H9 (cell line): ENCODE results near the gene DPP10. TPM values are rescaled to one million over a fixed set of nuclear protein-coding genes. Genes with fewer than 3 reads are reported as not detected.

Experiments used
- DNase-seq: peaks from one replicate; pipeline ENCODE4 v3.0.0-alpha.2; 2017
- H2AFZ ChIP-seq: one replicate; pipeline ENCODE4 v1.6.1; 2013; ENCODE audit warnings: mild to moderate bottlenecking, low read length, control low read depth, moderate library complexity
- H2AK5ac ChIP-seq: 2 replicates; pipeline ENCODE4 v1.6.1; 2013; ENCODE audit warnings: low read length, control low read depth, mixed read lengths; ENCODE audit not compliant: insufficient read length
- H2BK120ac ChIP-seq: one replicate; pipeline ENCODE4 v1.6.1; 2013; ENCODE audit warnings: low read depth, mild to moderate bottlenecking, low read length, control low read depth, inconsistent platforms; ENCODE audit not compliant: poor library complexity, severe bottlenecking
- H2BK12ac ChIP-seq: 2 replicates; pipeline ENCODE4 v1.6.1; 2013; ENCODE audit warnings: low read length, control low read depth, mixed read lengths, low read depth; ENCODE audit not compliant: insufficient read length
- H2BK15ac ChIP-seq: 2 replicates; pipeline ENCODE4 v1.6.1; 2013; ENCODE audit warnings: low read depth, low read length, control low read depth
- H2BK20ac ChIP-seq: one replicate; pipeline ENCODE4 v1.6.1; 2013; ENCODE audit warnings: low read depth, mild to moderate bottlenecking, low read length, control low read depth, inconsistent platforms; ENCODE audit not compliant: poor library complexity, severe bottlenecking
- H2BK5ac ChIP-seq: 2 replicates; pipeline ENCODE4 v1.6.1; 2013; ENCODE audit warnings: low read length, control low read depth, mixed read lengths; ENCODE audit not compliant: insufficient read length
- H3K14ac ChIP-seq: 2 replicates; pipeline ENCODE4 v1.6.1; 2013; ENCODE audit warnings: low read length, control low read depth; ENCODE audit not compliant: insufficient read depth
- H3K18ac ChIP-seq: 2 replicates; pipeline ENCODE4 v1.6.1; 2013; ENCODE audit warnings: low read depth, mild to moderate bottlenecking, mixed read lengths, low read length, control low read depth; ENCODE audit not compliant: insufficient read length
- H3K23ac ChIP-seq: 2 replicates; pipeline ENCODE4 v1.6.1; 2013; ENCODE audit warnings: low read length, control low read depth, mixed read lengths, low read depth; ENCODE audit not compliant: insufficient read length
- H3K23me2 ChIP-seq: 2 replicates; pipeline ENCODE4 v1.6.1; 2013; ENCODE audit warnings: low read depth, mild to moderate bottlenecking, mixed read lengths, low read length, control low read depth; ENCODE audit not compliant: insufficient read length, poor library complexity, severe bottlenecking
- H3K27ac ChIP-seq: 2 replicates; pipeline ENCODE4 v1.5.1; 2013; ENCODE audit warnings: low read length, control low read depth, mixed read lengths, low read depth; ENCODE audit not compliant: insufficient read length
- H3K27me3 ChIP-seq: 2 replicates; pipeline ENCODE4 v1.6.1; 2013; ENCODE audit warnings: low read length, control low read depth, inconsistent platforms; ENCODE audit not compliant: insufficient read depth
- H3K4ac ChIP-seq: 2 replicates; pipeline ENCODE4 v1.6.1; 2013; ENCODE audit warnings: low read depth, mild to moderate bottlenecking, control low read depth, inconsistent platforms, low read length, moderate library complexity
- H3K4me1 ChIP-seq: 2 replicates; pipeline ENCODE4 v1.6.1; 2013; ENCODE audit warnings: low read length, control low read depth, inconsistent platforms; ENCODE audit not compliant: insufficient read depth
- H3K4me2 ChIP-seq: 2 replicates; pipeline ENCODE4 v1.6.1; 2013; ENCODE audit warnings: low read length, control low read depth, mixed read lengths; ENCODE audit not compliant: insufficient read length, insufficient read depth
- H3K56ac ChIP-seq: 2 replicates; pipeline ENCODE4 v1.6.1; 2013; ENCODE audit warnings: low read depth, mild to moderate bottlenecking, mixed read lengths, low read length, control low read depth; ENCODE audit not compliant: insufficient read length
- H3K79me1 ChIP-seq: 2 replicates; pipeline ENCODE4 v1.6.1; 2013; ENCODE audit warnings: low read depth, mild to moderate bottlenecking, moderate library complexity, low read length, control low read depth, inconsistent platforms; ENCODE audit not compliant: insufficient read depth, poor library complexity, severe bottlenecking
- H3K79me2 ChIP-seq: 2 replicates; pipeline ENCODE4 v1.6.1; 2013; ENCODE audit warnings: low read length, control low read depth, inconsistent platforms; ENCODE audit not compliant: insufficient read depth
- H3K9ac ChIP-seq: 2 replicates; pipeline ENCODE4 v1.6.1; 2013; ENCODE audit warnings: low read length, control low read depth, mixed read lengths; ENCODE audit not compliant: insufficient read length; ENCODE audit errors: extremely low read depth
- H3K9me3 ChIP-seq: one replicate; pipeline ENCODE4 v1.6.1; 2013; ENCODE audit warnings: low read depth, low read length, inconsistent platforms; ENCODE audit not compliant: control insufficient read depth
- H3T11ph ChIP-seq: one replicate; pipeline ENCODE4 v1.6.1; 2013; ENCODE audit warnings: mild to moderate bottlenecking, low read length, control low read depth, inconsistent platforms
- H4K20me1 ChIP-seq: one replicate; pipeline ENCODE4 v1.6.1; 2013; ENCODE audit not compliant: control insufficient read depth, insufficient read length, insufficient read depth
- H4K5ac ChIP-seq: 2 replicates; pipeline ENCODE4 v1.6.1; 2013; ENCODE audit warnings: low read depth, mild to moderate bottlenecking, mixed read lengths, low read length, control low read depth; ENCODE audit not compliant: insufficient read length
- H4K8ac ChIP-seq: replicated peaks from 2 replicates; pipeline ENCODE4 v1.6.1; 2013; ENCODE audit warnings: low read length, control low read depth, mixed read lengths, low read depth; ENCODE audit not compliant: insufficient read length
- H4K91ac ChIP-seq: 2 replicates; pipeline ENCODE4 v1.6.1; 2013; ENCODE audit warnings: low read depth, mild to moderate bottlenecking, moderate library complexity, mixed read lengths, low read length, control low read depth; ENCODE audit not compliant: insufficient read length
- H3K27ac Mint-ChIP-seq, 3 experiments: 2 replicates in 2 of 3; 3 replicates in 1 of 3; pipeline ENCODE4 v1.8.0; 2020 to 2021; ENCODE audit warnings: mixed read lengths in 3 of 3, mild to moderate bottlenecking in 1 of 3, moderate library complexity in 1 of 3
- H3K27me3 Mint-ChIP-seq: 2 replicates; pipeline ENCODE4 v1.8.0; 2021; ENCODE audit warnings: low read depth, mild to moderate bottlenecking, moderate library complexity, mixed read lengths
- H3K36me3 Mint-ChIP-seq, 3 experiments: 2 replicates in 2 of 3; 3 replicates in 1 of 3; pipeline ENCODE4 v1.8.0; 2020 to 2021; ENCODE audit warnings: low read depth in 3 of 3, mixed read lengths in 3 of 3; ENCODE audit not compliant: insufficient read depth in 1 of 3
- H3K4me1 Mint-ChIP-seq, 2 experiments: 2 replicates each; pipeline ENCODE4 v1.8.0; 2020; ENCODE audit warnings: mixed read lengths in 2 of 2
- H3K4me3 Mint-ChIP-seq, 2 experiments: 2 replicates in 1 of 2; 3 replicates in 1 of 2; pipeline ENCODE4 v1.8.0; 2020 to 2021; ENCODE audit warnings: mild to moderate bottlenecking in 2 of 2, mixed read lengths in 2 of 2, moderate library complexity in 1 of 2
- H3K9me3 Mint-ChIP-seq, 2 experiments: 2 replicates in 1 of 2; 3 replicates in 1 of 2; pipeline ENCODE4 v1.8.0; 2020; ENCODE audit warnings: mild to moderate bottlenecking in 2 of 2, mixed read lengths in 2 of 2, moderate library complexity in 1 of 2
- whole genome bisulfite sequencing: extraction: QIAGEN DNeasy Blood & Tissue Kit; methylation state at CpG from one replicate; pipeline ENCODE4 v1.1.7; 2013; ENCODE audit warnings: missing lambda C conversion rate, low lambda C conversion rate, mixed read lengths; ENCODE audit not compliant: insufficient read length; ENCODE audit errors: extremely low coverage; 5-methylcytosine and 5-hydroxymethylcytosine counted together
- total RNA-seq: library from RNA; stranded (reverse); gene quantifications from 2 replicates; pipeline ENCODE4 v1.2.1, GENCODE V29; 2021
- TF ChIP-seq, protein P1 (sequence below): fragments of 200-600 bp; sonication (generic); conservative IDR thresholded peaks from 3 replicates; pipeline ENCODE4 v1.8.0; 2021; ENCODE audit warnings: antibody characterized with exemption, mild to moderate bottlenecking

The DPP10 gene
- total RNA-seq, 1 experiment from 2014 or later: 11.3 TPM

DNA sequence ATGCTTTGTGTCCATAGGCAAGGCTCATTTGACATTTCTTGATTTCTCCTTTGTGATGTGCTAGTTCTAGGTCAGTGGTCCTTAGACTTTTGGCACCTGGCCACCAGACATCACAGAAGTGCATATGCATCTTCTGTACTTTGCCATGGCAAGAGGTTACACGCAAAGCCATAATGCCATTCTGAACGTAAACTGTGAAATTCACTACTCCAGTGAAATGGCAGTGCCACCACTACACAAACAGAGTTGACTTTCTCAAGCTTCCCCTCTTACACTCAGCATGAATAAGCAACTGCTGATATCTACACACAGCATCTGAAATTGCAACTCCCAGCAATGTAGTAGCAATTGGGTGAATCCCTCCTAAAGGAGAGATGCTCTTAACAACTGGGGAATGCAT, 729.3 kb downstream of the DPP10 start:
- Histone ChIP-seq H2AFZ (no peak overlapping the region), H2BK12ac (no peak overlapping the region), H3K4ac (no peak overlapping the region), H3K56ac (no peak overlapping the region), H2BK120ac (no peak overlapping the region), H3K27me3 (no peaks in the 10 kb centered on the region), H3T11ph (no peak overlapping the region), H3K79me2 (no peaks in the 10 kb centered on the region), H2BK5ac (no peak overlapping the region), H3K23ac (no peak overlapping the region), H4K91ac (no peak overlapping the region), H2BK20ac (no peak overlapping the region), H3K4me2 (no peak overlapping the region), H4K20me1 (no peaks in the 10 kb centered on the region), H3K27ac (no peak overlapping the region), H3K79me1 (no peaks in the 10 kb centered on the region), H2BK15ac (no peak overlapping the region), H3K4me1 (no peaks in the 10 kb centered on the region; the same call in 1 of the 2 replicates), H3K23me2 (no peaks in the 10 kb centered on the region), H2AK5ac (no peak overlapping the region), H4K8ac (no peak overlapping the region), H4K5ac (no peak overlapping the region), H3K9ac (no peak overlapping the region), H3K14ac (no peak overlapping the region), H3K18ac (no peak overlapping the region), H3K9me3 (no peaks in the 10 kb centered on the region)
- no CpG with 5 or more reads among the region's 2 CpGs for WGBS
- no peak overlapping the region for H3K4me3 Mint-ChIP-seq
- H3K4me1 Mint-ChIP-seq: peaks cover 24% of the 10 kb centered on the region in 2 experiments
- TF ChIP-seq, protein P1, sequence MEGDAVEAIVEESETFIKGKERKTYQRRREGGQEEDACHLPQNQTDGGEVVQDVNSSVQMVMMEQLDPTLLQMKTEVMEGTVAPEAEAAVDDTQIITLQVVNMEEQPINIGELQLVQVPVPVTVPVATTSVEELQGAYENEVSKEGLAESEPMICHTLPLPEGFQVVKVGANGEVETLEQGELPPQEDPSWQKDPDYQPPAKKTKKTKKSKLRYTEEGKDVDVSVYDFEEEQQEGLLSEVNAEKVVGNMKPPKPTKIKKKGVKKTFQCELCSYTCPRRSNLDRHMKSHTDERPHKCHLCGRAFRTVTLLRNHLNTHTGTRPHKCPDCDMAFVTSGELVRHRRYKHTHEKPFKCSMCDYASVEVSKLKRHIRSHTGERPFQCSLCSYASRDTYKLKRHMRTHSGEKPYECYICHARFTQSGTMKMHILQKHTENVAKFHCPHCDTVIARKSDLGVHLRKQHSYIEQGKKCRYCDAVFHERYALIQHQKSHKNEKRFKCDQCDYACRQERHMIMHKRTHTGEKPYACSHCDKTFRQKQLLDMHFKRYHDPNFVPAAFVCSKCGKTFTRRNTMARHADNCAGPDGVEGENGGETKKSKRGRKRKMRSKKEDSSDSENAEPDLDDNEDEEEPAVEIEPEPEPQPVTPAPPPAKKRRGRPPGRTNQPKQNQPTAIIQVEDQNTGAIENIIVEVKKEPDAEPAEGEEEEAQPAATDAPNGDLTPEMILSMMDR: no peak
- no peak for DNase-seq
- no peaks in the 10 kb centered on the region for H3K36me3 Mint-ChIP-seq
- H3K9me3 Mint-ChIP-seq: no peaks in the 10 kb centered on the region
- no peaks in the 10 kb centered on the region for H3K27me3 Mint-ChIP-seq
- H3K27ac Mint-ChIP-seq: no peak overlapping the region
